ENCODE results near the gene SMAD3. TPM values are rescaled to one million over a fixed set of nuclear protein-coding genes. Genes with fewer than 3 reads are reported as not detected.
"Not testable (repeated sequence)": the region's sequence is repeated elsewhere in the genome, so short reads cannot be mapped to it uniquely, and the experiment has no call there.

SMAD3 gene
- polyA plus RNA-seq, 1 experiment: 59.4 TPM

- H3K27me3 ChIP-seq (ENCODE audit: control insufficient read depth, insufficient read depth, low read length): no peaks in the 10 kb centered on the region
- no peak for DNase-seq (ENCODE audit: low read depth)
- TF ChIP-seq, protein P1, sequence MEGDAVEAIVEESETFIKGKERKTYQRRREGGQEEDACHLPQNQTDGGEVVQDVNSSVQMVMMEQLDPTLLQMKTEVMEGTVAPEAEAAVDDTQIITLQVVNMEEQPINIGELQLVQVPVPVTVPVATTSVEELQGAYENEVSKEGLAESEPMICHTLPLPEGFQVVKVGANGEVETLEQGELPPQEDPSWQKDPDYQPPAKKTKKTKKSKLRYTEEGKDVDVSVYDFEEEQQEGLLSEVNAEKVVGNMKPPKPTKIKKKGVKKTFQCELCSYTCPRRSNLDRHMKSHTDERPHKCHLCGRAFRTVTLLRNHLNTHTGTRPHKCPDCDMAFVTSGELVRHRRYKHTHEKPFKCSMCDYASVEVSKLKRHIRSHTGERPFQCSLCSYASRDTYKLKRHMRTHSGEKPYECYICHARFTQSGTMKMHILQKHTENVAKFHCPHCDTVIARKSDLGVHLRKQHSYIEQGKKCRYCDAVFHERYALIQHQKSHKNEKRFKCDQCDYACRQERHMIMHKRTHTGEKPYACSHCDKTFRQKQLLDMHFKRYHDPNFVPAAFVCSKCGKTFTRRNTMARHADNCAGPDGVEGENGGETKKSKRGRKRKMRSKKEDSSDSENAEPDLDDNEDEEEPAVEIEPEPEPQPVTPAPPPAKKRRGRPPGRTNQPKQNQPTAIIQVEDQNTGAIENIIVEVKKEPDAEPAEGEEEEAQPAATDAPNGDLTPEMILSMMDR (IDR thresholded peaks at IDR 0.05; ENCODE audit: insufficient read depth, low read depth, low read length): no peak
- H3K4me3 ChIP-seq (ENCODE audit: low read depth, low read length): no peak overlapping the region
- ChIA-PET POLR2A (no interaction called here), CTCF (interaction anchor here (1.0 kb wide), 2 partner anchors 26 to 63 kb away, joined by 3 read pairs; no protein-coding TSS in a partner anchor)
- no peaks in the 10 kb centered on the region for H3K36me3 ChIP-seq (ENCODE audit: control insufficient read depth, insufficient read depth, low read length)
These were observed 55.6 kb downstream of the SMAD3 start for GRCh38 chr15:67120839-67121643.

- ChIA-PET POLR2A (no interaction called here), CTCF (interaction anchor here (1.0 kb wide), 2 partner anchors 25 to 62 kb away, joined by 3 read pairs; no protein-coding TSS in a partner anchor)
- no peak overlapping the region for H3K4me3 ChIP-seq (ENCODE audit: low read depth, low read length)
- DNase-seq (ENCODE audit: low read depth): no peak
- TF ChIP-seq, protein P1 (IDR thresholded peaks at IDR 0.05; ENCODE audit: insufficient read depth, low read depth, low read length): no peak
- H3K27me3 ChIP-seq (ENCODE audit: control insufficient read depth, insufficient read depth, low read length): no peaks in the 10 kb centered on the region
- no peaks in the 10 kb centered on the region for H3K36me3 ChIP-seq (ENCODE audit: control insufficient read depth, insufficient read depth, low read length)
These were observed 56.5 kb downstream of the SMAD3 start for GRCh38 chr15:67121644-67122605.

- POLR2A ChIA-PET: not testable (repeated sequence)
- CTCF ChIA-PET: interaction anchor here (2.1 kb wide), 1 partner anchor 176 kb away, joined by 8 read pairs; no protein-coding TSS in a partner anchor
These were observed 57.4 kb downstream of the SMAD3 start for GRCh38 chr15:67122816-67123215.

GRCh38 chr15:67123291-67123690 lies 57.9 kb downstream of the SMAD3 start:
- POLR2A ChIA-PET; H3K4me3 ChIP-seq (ENCODE audit: low read depth, low read length); H3K27me3 ChIP-seq (ENCODE audit: control insufficient read depth, insufficient read depth, low read length); H3K36me3 ChIP-seq (ENCODE audit: control insufficient read depth, insufficient read depth, low read length); DNase-seq (ENCODE audit: low read depth): not testable (repeated sequence)
- CTCF ChIA-PET: interaction anchor here (2.1 kb wide), 1 partner anchor 177 kb away, joined by 8 read pairs; no protein-coding TSS in a partner anchor

More at GRCh38 chr15:67122816-67123215, 57.4 kb downstream of the SMAD3 start:
- DNase-seq (ENCODE audit: low read depth); H3K36me3 ChIP-seq (ENCODE audit: control insufficient read depth, insufficient read depth, low read length); H3K4me3 ChIP-seq (ENCODE audit: low read depth, low read length); H3K27me3 ChIP-seq (ENCODE audit: control insufficient read depth, insufficient read depth, low read length): not testable (repeated sequence)

DNA sequence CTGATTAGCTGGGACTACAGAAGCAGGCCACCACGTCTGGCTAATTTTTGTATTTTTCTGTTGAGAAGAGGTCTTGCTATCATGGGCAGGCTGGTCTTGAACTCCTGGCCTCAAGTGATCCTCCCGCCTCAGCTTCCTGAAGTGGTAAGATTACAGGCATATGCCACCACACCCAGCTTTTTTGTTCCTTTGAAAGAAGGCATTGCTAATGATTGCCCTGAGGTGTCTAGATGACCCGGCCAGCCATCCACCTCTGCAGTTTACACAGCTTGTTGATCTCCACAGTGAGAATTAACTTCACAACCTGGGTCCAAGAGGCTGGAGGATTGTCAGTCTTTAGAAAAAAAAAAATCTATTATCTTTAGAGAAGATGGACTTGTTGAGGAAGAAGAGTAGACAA lies 58.7 kb downstream of the SMAD3 start:
- ChIA-PET POLR2A (no interaction called here), CTCF (interaction anchor here (0.6 to 2.1 kb wide), 4 partner anchors 11 to 180 kb away, joined by 3 to 8 read pairs (median 5); no protein-coding TSS in a partner anchor)
- no peak for DNase-seq (ENCODE audit: low read depth)
- TF ChIP-seq, protein P1 (IDR thresholded peaks at IDR 0.05; ENCODE audit: insufficient read depth, low read depth, low read length): no peak
- H3K36me3 ChIP-seq (ENCODE audit: control insufficient read depth, insufficient read depth, low read length): no peaks in the 10 kb centered on the region
- no peak overlapping the region for H3K4me3 ChIP-seq (ENCODE audit: low read depth, low read length)
- H3K27me3 ChIP-seq (ENCODE audit: control insufficient read depth, insufficient read depth, low read length): no peaks in the 10 kb centered on the region

Data from BJ (cell line).